Stimulated activated CD4-positive, alpha-beta T cell treated with anti-CD3 and anti-CD28 coated beads, Interleukin-15, amount 100 ng/mL, for 1 hour (primary cell): ENCODE data around the gene ADAMTS14.
A peak's percentile ranks its signal among the peaks of the same experiment; 100 is the strongest.
"Not testable (repeated sequence)": the region's sequence is repeated elsewhere in the genome, so short reads cannot be mapped to it uniquely, and the experiment has no call there.

Source experiments
- DNase-seq, 2 donors: peaks; one replicate each; pipeline ENCODE4 v3.0.0-alpha.2; 2020; ENCODE audit warnings: low read depth in 1 of 2, low spot score in 1 of 2

Gene ADAMTS14

GRCh38 chr10:70749756-70750155 is 77.5 kb downstream of the ADAMTS14 start:
- no peak for DNase-seq

- no peak for DNase-seq
These were observed 77.9 kb downstream of the ADAMTS14 start for GRCh38 chr10:70750156-70750703.

DNA sequence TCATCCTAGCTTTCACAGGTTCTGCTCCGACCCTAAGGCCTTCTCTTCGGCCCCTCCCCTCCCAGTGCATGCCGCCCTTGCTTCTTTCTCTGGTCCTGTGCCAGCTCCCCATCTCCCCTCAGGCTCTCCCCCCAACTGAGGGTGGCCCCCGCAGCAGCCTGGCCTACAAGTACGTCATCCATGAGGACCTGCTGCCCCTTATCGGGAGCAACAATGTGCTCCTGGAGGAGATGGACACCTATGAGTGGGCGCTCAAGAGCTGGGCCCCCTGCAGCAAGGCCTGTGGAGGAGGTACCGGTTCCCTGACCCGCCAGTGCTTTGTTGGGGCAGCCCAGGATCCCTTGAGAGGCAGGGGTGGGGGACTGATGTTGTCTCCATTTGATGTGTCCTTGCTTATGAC is 79.0 kb downstream of the ADAMTS14 start:
- DNase-seq: no peak

- no peak for DNase-seq
These were observed 79.7 kb downstream of the ADAMTS14 start for GRCh38 chr10:70751991-70752390.

DNA sequence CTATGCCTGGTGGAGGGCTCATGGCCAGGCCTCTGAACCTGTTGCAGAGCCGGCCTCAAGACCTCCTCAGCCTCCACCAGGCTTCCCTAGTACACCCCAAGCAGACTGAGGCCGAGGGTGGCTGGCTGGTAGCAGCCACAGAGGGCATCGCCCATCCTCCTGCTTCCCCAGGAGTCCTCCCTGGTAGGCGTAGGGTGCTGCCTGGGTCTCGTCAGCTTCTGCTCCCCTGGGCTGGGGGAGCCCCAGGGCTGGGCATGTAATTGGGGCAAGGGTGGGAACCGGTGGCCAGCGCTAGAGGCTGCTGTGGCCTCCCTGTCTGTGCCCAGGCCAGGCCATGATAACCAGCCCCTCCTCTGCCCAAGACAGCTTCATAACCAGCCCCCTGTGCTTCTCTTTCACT is 80.3 kb downstream of the ADAMTS14 start:
- DNase-seq: no peak

- DNase-seq: no peak
These were observed 80.8 kb downstream of the ADAMTS14 start for GRCh38 chr10:70753026-70753663.

DNA sequence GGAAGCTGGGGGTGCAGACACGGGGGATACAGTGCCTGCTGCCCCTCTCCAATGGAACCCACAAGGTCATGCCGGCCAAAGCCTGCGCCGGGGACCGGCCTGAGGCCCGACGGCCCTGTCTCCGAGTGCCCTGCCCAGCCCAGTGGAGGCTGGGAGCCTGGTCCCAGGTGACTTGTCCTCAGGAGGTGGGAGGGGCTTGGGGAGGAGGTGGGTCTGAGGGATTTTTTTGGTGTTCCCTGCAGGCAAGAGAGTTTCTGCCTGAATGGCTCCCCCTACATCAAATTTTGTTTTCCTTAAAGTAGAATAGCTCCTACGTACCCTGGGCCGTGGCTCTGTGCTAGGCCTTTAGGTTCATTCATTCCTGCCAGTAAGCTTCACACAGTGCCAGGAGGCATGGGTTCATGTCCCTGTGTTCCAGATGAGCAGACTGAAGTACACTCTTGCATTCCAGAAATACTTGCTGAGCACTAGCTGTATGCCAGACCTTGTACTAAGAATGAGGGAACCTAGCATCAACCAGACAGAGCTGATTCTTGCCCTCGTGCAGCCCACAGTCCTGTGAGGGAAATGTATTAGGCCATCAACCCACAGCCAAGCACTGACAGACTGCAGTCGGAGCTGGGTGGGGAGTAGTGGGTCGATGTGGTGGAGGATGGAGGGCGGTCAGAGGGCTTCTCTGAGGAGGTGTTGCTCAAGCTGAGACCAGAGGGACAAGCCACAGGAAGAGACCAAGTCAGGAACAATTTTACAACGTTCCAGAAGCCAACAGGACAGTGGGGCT is 81.7 kb downstream of the ADAMTS14 start:
- DNase-seq: no peak

GRCh38 chr10:70756700-70757360 is 84.5 kb downstream of the ADAMTS14 start:
- no peak for DNase-seq

GRCh38 chr10:70757856-70758255 is 85.5 kb downstream of the ADAMTS14 start:
- no peak for DNase-seq

GRCh38 chr10:70758757-70759514 is 86.6 kb downstream of the ADAMTS14 start:
- DNase-seq: peak; percentile 20 to 24

DNA sequence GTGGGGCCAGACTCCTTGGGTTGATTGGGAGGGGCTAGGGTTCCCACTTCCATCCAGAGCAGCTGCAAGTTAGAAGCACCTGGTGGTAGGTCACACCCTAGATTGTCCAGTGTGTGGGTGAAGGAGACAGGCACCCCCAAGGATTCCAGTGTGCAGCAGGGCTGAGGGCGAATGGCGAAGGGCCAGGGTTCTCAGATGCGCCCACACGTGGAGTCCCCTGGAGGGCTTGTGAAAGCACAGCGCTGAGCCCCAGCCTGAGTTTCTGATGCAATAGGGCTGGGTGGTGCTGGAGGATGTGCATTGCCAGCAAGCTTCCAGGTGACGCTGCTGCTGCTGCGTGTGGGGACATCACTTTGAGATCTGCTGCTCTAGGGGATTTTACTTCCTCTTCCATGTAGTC is 87.5 kb downstream of the ADAMTS14 start:
- no peak for DNase-seq

- DNase-seq: no peak
These were observed 88.0 kb downstream of the ADAMTS14 start for GRCh38 chr10:70760271-70760787.

DNA sequence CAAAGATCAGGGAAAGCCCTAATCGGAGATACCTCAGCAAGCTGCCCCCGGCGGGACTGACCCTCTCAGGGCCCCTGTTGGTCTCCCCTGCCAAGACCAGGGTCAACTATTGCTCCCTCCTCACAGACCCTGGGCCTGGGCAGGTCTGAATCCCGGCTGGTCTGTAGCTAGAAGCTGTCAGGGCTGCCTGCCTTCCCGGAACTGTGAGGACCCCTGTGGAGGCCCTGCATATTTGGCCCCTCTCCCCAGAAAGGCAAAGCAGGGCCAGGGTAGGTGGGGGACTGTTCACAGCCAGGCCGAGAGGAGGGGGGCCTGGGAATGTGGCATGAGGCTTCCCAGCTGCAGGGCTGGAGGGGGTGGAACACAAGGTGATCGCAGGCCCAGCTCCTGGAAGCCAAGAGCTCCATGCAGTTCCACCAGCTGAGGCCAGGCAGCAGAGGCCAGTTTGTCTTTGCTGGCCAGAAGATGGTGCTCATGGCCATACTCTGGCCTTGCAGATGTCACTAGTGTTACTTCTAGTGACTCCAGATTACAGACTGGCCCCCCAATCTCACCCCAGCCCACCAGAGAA is 88.8 kb downstream of the ADAMTS14 start:
- no peak for DNase-seq

GRCh38 chr10:70761727-70762350 is 89.5 kb downstream of the ADAMTS14 start:
- no peak for DNase-seq

GRCh38 chr10:70762441-70763175 is 90.3 kb downstream of the ADAMTS14 start:
- DNase-seq: no peak

DNA sequence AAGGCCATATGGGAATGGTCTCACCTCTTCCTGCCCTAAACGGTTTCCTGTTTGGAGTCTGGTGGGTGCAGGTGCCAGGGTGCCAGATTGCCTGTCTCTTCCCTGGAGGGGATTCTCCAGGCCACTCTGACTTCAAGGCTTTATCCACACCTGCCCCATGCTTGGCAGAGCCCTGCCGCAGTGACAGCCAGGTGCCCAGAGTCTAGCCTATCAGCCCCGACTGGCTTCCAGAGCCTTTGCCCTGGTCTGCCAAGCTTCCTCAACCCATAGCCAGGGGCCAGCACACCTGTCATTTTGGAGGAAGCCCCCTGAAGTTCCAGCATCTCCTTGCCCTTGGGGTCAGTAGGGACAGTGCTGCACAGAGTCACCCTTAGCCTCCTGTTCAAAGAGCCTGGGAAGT is 91.3 kb downstream of the ADAMTS14 start:
- DNase-seq: no peak

DNA sequence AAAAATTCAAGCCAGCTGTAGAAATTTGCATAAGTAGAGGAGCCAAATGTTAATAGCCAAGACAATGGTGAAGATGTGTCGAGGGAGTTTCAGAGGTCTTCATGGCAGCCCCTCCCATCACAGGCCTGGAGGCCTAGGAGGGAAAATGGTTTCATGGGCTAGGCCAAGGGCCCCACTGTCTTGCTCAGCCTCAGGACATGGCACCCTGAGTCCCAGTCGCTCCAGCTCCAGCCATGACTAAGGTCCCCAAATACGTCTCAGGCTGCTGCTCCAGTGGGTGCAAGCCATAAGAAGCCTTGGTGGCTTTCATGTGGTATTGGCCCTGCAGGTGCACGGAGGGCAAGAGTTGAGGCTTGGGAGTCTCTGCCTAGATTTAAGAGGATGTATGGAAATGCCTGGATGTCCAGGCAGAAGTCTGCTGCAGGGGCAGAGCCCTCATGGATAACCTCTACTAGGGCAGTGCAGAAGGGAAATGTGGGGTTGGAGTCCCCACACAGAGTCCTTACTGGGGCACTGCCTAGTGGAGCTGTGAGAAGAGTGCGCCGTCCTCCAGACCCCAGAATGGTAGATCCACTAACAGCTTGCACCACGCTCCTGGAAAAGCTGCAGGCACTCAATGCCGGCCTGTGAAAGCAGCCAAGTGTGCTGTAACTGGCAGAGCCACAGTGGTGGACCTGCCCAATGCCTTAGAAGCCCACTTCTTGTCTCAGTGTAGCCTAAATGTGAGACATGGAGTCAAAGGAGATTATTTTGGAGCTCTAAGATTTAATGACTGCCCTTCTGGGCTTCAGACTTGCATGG is 93.7 kb downstream of the ADAMTS14 start:
- no peak for DNase-seq

DNA sequence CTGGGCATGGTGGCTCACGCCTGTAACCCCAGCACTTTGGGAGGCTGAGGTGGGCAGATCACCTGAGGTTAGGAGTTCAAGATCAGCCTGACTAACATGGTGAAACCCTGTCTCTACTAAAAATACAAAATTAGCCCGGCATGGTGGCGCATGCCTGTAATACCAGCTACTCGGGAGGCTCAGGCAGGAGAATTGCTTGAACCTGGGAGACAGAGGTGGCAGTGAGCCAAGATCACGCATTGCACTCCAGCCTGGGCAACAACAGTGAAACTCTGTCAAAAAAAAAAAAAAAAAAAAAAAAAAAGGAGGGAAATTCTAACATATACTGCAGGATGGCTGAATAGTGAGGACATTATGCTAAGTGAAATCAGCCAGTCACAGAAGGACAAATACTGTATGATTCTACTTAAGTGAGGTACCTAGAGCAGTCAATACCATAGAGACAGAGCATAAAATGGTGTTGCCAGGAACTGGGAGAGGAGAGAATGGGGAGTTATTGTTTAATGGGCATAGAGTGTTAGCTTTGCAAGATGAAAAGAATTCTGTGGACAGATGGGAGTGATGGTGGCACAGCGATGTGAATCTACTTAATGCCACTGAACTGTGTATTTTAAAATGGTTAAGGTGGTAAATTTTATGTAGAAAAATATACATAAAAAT is 95.8 kb downstream of the ADAMTS14 start:
- DNase-seq: not testable (repeated sequence)
